Activated CD4-positive, alpha-beta T cell treated with anti-CD3 and anti-CD28 coated beads, Interleukin-10, Interleukin-2, amounts not matched to agents 100 ng/mL and 50 ng/mL, durations not matched to agents 16 hours and 8 hours (primary cell): Measurements from ENCODE around the gene CNGA1.
"Not testable (repeated sequence)": the region's sequence is repeated elsewhere in the genome, so short reads cannot be mapped to it uniquely, and the experiment has no call there.

Source experiments
- DNase-seq: peaks from one replicate; pipeline ENCODE4 v3.0.0-alpha.2; 2020

CNGA1 gene

GRCh38 chr4:48028696-48029095 is 12.2 kb upstream of the CNGA1 start:
- DNase-seq: no peak

GRCh38 chr4:48027653-48028052 is 11.2 kb upstream of the CNGA1 start:
- peak; percentile 23 for DNase-seq

- no peak for DNase-seq
Measured at GRCh38 chr4:48025005-48025404, 8.5 kb upstream of the CNGA1 start.

GRCh38 chr4:48024522-48024921 is 8.0 kb upstream of the CNGA1 start:
- no peak for DNase-seq

DNA sequence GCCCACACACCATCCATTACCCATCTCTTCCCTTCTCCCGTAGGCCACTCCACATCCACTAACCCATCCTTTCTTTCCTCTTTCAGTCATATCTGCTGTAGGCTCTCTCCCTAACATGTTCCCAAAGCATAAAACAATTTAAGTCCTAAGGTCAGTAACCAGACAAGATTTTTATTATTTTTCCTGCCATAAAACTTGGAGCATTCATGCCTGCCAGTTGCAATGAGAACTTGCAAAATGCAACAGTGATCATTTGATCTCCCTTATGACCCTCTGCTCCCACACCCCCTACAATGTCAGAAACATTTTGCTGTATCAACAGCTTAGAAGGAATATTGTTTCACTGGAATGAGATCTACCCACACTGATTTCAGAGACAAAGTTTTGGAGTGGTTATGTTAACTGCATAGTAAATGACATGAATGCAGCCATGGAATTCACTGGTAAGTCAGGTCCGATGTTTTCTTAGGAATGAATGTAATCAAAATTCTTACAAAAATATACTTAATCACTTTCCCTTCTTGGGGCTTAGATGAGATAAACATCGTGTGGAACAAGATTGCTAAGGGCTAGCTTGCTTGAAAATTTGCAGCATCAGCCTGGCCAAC is 5.8 kb upstream of the CNGA1 start:
- DNase-seq: no peak

DNA sequence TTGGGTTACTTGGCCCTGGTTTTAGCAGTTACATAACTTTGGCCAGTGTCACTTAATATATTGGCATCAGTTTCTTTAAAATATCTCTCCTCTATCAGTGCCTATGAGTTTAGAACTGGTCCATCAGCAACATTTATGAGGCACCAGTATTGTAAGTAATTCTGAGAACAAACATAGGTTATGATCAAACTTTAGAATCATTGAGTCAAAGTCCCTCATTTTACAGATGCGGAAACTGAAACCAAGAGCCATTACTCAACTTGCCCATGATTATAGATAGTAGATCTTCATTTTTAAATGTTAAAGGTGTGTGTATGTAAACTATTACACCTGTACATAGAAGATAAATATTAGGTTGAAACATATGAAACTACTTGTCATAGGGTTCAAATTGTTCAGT is 4.6 kb upstream of the CNGA1 start:
- DNase-seq: peak; percentile 23

DNA sequence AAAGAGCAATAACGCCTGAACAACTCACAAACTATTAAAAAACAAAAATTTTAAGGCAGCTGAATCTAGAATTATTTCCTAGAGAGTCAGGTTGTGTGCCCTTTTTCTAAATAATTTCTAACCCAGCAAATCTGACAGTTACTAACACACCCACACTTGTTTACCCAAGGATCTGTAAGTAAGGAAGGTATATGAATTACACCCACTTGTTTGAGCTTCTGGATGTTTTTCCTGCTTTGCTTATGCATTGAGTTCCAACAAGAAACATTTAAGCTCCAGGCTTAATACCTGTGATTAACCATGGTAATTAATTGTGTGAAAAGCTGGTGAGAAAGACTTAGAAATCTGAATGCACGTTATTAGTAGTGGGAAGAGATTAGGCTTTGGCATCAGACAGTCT is 1.6 kb upstream of the CNGA1 start:
- no peak for DNase-seq

- DNase-seq: peak; percentile 6
Measured at GRCh38 chr4:48017108-48017571, 659 bp upstream of the CNGA1 start.

DNA sequence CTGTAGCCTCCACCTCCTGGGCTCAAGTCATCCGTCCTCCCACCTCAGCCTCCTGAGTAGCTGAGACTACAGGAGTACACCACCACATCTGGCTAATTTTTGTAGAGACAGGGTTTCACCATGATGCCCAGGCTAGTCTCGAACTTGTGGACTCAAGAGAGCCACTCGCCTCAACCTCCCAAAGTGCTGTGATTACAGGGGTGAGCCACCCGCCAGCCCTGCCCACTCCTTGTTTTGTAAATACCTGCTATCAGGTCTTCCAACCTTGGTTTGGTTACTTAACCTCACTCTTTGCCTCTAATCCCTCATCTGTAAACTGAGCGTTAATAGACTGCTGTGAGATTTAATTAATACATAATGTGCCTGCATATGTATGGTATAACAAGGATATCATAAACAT is 803 bp downstream of the CNGA1 start:
- no peak for DNase-seq

- DNase-seq: no peak
Measured at GRCh38 chr4:48015216-48015615, 1.3 kb downstream of the CNGA1 start.

- DNase-seq: no peak
Measured at GRCh38 chr4:48012824-48013223, 3.7 kb downstream of the CNGA1 start.

GRCh38 chr4:48011722-48012121 is 4.8 kb downstream of the CNGA1 start:
- no peak for DNase-seq

DNA sequence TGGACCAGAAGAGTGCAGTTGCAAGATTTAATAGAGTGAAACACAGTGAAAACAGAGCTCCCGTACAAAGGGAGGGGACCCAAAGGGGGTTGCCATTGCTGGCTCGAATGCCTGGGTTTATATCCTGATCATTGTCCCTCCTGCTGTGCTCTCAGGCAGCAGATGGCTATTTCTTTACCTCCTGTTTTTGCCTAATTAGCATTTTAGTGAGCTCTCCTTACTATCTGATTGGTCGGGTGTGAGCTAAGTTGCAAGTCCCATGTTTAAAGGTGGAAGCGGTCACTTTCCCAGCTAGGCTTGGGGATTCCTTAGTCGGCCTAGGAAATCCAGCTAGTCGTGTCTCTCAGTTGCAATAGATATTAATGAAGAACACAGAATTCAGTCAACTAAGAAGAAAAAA is 5.6 kb downstream of the CNGA1 start:
- DNase-seq: not testable (repeated sequence)

- DNase-seq: no peak
Measured at GRCh38 chr4:48008021-48008596, 8.4 kb downstream of the CNGA1 start.

DNA sequence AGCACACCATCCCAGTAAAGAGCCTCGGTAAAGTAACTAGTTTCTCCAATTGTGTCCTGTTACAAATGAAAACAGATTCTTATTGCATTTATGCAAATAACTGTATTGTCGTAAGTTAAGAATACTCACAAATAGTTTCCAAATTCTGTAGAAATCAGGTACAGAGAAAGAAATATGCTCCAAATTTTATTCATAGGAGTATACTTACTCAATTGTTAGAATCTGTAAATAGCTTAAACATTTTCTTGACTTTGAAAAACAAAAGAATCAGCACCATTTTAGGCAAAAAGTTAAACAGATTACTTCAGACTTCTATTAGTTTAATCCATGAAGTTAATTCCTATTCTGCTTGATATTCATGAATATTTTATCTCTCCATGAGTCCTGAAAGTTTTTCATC is 10.7 kb downstream of the CNGA1 start:
- no peak for DNase-seq

DNA sequence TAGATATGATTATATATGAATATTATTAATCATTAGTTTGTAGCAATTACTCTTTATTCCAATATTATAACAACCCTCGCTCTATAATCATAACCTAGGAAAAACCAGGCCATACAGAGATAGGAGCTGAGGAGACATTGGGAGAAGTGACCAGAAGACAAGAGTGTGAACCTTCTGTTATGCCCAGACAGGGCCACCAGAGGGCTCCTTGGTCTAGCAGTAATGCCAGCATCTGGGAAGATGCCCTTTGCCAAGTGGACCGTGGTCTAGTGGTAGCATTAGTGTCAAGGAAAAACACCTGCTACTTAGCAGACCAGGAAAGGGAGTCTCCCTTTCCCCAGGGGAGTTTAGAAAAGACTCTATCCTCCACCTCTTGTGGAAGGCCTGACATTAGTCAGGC is 12.9 kb downstream of the CNGA1 start:
- DNase-seq: peak; percentile 41

- no peak for DNase-seq
Measured at GRCh38 chr4:48002267-48002666, 14.2 kb downstream of the CNGA1 start.

DNA sequence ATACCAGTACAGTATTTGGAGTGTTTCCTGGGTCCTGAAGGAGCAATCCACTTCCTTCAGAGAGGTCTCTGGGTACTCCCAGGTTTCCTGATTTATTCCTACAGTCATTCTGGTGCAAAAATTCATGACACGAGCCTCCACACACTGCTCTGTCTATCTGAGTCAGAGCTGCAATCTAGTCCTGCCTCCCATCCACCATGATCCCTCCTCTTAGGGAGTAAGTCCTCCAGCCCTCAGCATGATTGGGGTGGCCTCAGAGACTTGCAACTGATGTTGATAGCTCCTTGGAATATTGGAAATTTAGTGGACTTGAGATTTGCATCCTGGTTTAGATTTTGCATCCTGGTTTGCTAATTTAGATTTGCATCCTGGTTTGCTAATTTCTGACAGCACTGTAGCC is 20.5 kb downstream of the CNGA1 start:
- DNase-seq: no peak

DNA sequence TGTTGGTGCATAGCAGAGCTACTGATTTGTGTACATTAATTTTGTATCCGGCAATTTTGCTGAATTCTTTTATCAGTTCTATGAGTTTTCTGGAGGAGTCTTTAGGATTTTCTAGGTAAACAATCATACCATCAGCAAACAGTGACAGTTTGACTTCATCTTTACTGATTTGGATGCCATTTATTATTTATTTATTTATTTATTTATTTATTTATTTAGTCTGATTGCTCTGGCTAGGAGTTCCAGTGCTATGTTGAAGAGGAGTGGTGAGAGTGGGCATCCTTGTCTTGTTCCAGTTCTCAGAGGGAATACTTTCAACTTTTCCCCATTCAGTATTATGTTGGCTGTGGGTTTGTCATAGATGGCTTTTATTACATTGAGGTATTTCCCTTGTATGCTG is 24.0 kb downstream of the CNGA1 start:
- DNase-seq: not testable (repeated sequence)

DNA sequence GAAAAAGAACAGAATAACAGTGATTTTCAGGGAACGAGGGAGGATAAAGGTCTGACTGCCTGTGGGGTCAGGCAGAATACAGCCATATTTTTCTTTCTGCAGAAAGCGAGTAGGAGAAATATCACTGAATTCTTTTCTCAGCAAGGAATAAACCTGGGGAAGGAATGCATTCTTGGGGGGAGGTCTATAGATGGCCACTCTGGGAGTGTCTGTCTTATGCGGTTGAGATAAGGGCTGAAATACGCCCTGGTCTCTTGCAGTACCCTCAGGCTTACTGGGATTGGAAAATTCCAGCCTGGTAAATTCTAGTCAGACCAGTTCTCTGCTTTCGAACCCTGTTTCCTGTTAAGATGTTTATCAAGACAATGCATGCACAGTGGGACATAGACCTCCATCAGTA is 26.3 kb downstream of the CNGA1 start:
- DNase-seq: no peak

- DNase-seq: no peak
Measured at GRCh38 chr4:47974566-47974965, 41.9 kb downstream of the CNGA1 start.

- no peak for DNase-seq
Measured at GRCh38 chr4:47972721-47973120, 43.8 kb downstream of the CNGA1 start.

DNA sequence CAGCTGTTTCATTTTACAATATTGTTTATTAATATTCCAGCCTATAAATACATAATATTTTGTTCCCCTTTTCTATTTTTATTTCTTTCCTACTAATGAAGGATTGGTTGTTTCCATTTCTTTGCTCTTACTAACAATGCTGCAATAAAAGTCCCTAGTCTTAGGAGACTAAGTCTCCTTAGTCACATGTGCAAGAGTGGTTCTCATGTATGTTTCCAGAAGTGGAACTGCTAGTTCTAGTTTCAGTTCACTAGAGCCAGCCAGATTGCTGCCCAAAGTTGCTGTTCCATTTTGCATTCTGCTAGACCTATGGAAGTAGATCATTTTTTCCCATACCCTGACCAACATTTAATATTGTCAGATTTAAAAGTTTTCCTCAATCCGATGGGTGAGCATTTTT is 44.3 kb downstream of the CNGA1 start:
- no peak for DNase-seq

DNA sequence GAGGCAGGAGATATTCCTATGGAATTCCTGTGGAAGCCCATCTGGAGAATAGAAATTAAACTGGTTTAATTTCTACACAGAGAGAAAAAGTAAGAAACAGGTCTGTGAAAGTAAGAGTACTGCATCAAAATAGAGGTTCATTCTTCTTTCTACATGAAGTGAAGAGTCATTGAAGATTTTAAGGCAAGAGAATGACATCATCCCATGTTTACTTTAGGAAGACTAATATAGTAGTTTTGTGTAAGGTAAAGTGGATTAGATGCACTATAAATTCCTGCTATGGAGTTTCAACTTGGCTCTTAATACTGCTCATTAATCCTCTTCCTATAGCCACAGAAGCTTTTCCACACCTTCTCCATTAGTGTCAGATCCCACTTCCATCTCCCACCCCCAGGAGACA is 47.6 kb downstream of the CNGA1 start:
- no peak for DNase-seq

- DNase-seq: no peak
Measured at GRCh38 chr4:47954677-47955076, 61.8 kb downstream of the CNGA1 start.
